BE2C (cell line): Measurements from ENCODE around the gene PHC3. TPM values are rescaled to one million over a fixed set of nuclear protein-coding genes. Genes with fewer than 3 reads are reported as not detected.

Experiments used
- DNase-seq: peaks from one replicate; pipeline ENCODE4 v3.0.0-alpha.2; 2020
- H3K27me3 ChIP-seq: fragments of 250-450 bp; sonication (Bioruptor Pico); 2 replicates; pipeline ENCODE4 v1.5.1; 2020; ENCODE audit warnings: mild to moderate bottlenecking
- H3K36me3 ChIP-seq: fragments of 250-450 bp; sonication (Bioruptor Pico); 2 replicates; pipeline ENCODE4 v1.5.1; 2020; ENCODE audit warnings: mild to moderate bottlenecking
- H3K4me1 ChIP-seq: fragments of 250-450 bp; sonication (Bioruptor Pico); 2 replicates; pipeline ENCODE4 v1.5.1; 2020
- H3K4me3 ChIP-seq: 2 replicates; pipeline ENCODE4 v1.5.1; 2011; ENCODE audit warnings: low read depth, low read length
- H3K9me3 ChIP-seq: fragments of 250-450 bp; sonication (Bioruptor Pico); 2 replicates; pipeline ENCODE4 v1.5.1; 2020
- polyA plus RNA-seq: library from polyadenylated mRNA; unstranded; fragments of >200 nt; gene quantifications from one replicate; pipeline ENCODE4 v1.2.1, GENCODE V29; 2012; ENCODE audit warnings: low read depth, missing spikeins; ENCODE audit not compliant: insufficient read length, insufficient read depth
- TF ChIP-seq, protein P1 (sequence below): IDR thresholded peaks from 2 replicates; pipeline ENCODE4 v1.5.1; 2012; ENCODE audit warnings: mild to moderate bottlenecking, low read depth, low read length

PHC3 gene, protein sequence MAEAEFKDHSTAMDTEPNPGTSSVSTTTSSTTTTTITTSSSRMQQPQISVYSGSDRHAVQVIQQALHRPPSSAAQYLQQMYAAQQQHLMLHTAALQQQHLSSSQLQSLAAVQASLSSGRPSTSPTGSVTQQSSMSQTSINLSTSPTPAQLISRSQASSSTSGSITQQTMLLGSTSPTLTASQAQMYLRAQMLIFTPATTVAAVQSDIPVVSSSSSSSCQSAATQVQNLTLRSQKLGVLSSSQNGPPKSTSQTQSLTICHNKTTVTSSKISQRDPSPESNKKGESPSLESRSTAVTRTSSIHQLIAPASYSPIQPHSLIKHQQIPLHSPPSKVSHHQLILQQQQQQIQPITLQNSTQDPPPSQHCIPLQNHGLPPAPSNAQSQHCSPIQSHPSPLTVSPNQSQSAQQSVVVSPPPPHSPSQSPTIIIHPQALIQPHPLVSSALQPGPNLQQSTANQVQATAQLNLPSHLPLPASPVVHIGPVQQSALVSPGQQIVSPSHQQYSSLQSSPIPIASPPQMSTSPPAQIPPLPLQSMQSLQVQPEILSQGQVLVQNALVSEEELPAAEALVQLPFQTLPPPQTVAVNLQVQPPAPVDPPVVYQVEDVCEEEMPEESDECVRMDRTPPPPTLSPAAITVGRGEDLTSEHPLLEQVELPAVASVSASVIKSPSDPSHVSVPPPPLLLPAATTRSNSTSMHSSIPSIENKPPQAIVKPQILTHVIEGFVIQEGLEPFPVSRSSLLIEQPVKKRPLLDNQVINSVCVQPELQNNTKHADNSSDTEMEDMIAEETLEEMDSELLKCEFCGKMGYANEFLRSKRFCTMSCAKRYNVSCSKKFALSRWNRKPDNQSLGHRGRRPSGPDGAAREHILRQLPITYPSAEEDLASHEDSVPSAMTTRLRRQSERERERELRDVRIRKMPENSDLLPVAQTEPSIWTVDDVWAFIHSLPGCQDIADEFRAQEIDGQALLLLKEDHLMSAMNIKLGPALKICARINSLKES
- 4.3 TPM for polyA plus RNA-seq

DNA sequence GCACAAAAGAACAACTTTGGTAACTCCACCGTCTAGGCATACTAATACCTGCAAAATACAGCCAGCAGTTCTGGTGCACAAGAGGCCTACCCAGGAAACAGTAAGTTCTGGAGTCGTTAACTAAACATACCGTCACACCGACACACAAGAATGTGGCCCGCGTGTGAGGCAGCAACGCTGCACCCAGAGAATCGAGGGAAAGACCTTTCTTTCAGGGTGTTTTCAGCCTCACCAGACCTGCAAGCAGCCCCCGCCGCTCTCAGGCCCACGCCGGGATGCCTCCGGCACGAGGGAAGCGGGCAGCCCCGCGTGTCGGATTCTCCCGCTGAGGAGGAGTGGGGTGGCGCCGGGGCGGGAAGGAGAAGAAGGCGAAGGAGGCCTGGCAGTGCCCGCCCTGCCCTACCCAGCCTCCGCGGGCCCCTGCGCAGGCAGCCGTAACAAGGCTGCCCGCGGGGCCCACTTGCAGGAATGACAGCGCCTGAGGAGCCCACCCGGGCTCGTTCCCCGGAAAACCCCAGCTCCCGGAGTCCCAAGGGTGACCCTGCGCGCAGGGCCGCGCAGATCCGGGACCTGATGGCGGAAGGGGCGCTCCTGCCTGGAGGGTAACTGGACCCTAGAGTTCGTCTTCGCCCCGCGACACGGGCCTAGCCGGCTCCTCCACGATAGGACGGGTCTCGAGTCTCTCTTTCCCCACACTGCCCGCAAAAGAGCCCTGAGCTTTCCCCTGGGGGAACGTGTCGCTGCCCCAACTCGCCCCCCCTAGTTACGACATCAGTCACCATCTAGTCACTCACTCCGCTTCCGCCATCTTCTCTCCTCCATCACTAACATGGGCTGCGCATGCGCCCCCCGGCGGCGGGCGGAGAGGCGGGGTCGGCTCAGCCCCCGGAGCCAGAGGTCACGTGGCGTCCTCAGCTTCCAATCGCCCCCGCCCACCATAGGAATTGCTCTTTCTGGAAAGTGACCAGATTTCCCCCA lies at the start of gene PHC3:
Gene PHC3 (minus strand): TSS at position 826 of the 978 bp plus-strand sequence. CDS start 18 bp downstream, at position 808.
- Histone ChIP-seq H3K4me1 (no peaks in the 10 kb centered on the region; the same call in 1 of the 2 replicates), H3K27me3 (no peaks in the 10 kb centered on the region), H3K4me3 (peak within 1 kb of the TSS; percentile 96), H3K36me3 (peaks cover 26% of the 10 kb centered on the region), H3K9me3 (no peaks in the 10 kb centered on the region)
- peak; percentile 96 for DNase-seq
- TF ChIP-seq, protein P1, sequence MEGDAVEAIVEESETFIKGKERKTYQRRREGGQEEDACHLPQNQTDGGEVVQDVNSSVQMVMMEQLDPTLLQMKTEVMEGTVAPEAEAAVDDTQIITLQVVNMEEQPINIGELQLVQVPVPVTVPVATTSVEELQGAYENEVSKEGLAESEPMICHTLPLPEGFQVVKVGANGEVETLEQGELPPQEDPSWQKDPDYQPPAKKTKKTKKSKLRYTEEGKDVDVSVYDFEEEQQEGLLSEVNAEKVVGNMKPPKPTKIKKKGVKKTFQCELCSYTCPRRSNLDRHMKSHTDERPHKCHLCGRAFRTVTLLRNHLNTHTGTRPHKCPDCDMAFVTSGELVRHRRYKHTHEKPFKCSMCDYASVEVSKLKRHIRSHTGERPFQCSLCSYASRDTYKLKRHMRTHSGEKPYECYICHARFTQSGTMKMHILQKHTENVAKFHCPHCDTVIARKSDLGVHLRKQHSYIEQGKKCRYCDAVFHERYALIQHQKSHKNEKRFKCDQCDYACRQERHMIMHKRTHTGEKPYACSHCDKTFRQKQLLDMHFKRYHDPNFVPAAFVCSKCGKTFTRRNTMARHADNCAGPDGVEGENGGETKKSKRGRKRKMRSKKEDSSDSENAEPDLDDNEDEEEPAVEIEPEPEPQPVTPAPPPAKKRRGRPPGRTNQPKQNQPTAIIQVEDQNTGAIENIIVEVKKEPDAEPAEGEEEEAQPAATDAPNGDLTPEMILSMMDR: no peak

DNA sequence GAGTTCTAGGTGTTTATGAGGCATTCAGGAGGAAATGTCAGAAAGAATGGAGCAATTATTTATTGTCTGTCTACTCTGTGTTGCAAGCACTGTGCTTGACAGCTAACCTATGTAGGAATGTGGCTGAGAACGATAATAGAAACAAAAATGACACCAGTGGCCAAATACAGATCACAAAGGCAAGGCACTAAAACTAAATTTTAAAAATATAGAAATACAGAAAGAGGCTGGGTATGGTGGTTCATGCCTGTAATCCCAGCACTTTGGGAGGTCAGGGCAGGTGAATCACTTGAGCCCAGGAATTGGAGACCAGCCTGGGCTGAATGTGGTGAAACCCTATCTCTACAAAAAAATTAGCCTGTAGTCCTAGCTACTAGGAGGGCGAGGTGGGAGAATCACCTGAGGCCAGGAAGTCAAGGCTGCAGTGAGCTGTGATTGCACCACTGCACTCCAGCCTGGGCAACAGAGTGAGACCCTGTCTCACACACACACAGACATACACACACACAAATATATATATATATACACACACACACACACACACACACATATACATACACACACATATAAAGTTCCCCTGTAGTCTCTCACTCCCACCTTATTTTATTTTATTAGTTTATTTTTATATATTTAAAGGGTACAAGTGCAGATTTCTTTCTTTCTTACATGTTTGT lies 46.7 kb upstream of the PHC3 start:
- Histone ChIP-seq H3K27me3 (no peaks in the 10 kb centered on the region), H3K4me1 (no peaks in the 10 kb centered on the region), H3K36me3 (no peaks in the 10 kb centered on the region), H3K4me3 (no peak overlapping the region), H3K9me3 (no peaks in the 10 kb centered on the region)
- no peak for DNase-seq
- TF ChIP-seq, protein P1: no peak

DNA sequence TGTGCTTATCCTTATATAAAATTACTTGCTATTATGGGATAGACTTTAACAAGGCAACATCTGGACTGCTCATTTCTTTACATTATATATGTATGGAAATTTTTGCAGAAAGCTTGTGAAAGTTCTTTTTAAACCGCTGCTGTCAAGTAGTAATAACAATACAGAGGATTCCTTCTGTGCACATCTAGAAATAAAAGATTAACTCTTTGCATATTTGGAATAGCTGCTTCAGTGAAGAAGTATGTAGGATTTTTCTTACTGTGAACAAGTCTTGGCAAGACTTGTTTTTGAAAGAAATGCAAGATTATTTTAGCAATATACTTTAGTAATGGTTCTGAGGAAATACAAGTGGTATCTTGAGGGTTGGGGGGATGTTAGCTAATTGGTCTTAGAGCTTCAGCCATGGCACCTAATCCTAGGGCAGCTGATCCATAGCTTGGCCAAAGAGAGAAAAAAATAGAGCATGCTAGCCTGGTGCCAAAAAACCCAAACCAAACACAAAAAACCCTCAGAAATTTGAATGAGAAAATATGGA lies 45.0 kb upstream of the PHC3 start:
- no peaks in the 10 kb centered on the region for H3K27me3 ChIP-seq
- TF ChIP-seq, protein P1: no peak
- no peaks in the 10 kb centered on the region for H3K36me3 ChIP-seq
- H3K4me3 ChIP-seq: no peak overlapping the region
- no peak for DNase-seq
- no peaks in the 10 kb centered on the region for H3K9me3 ChIP-seq
- no peaks in the 10 kb centered on the region for H3K4me1 ChIP-seq

DNA sequence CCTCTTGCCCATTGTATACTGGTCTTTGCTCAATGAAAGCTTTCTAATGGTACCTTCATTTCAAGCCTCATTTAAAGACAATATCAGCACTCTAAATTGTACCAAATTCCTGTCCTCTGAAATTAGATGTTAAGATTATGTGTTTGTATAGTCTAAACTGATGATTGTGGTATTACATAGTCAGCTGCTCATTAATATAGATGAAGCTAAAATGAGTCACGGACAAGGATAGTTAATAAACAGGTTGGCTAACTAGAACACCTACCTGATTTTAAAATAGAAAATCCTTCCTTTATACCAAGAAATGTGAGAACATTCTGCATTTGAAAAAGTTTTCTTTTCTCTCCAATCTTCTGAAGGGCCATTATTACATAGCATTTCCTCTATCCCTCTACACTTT lies 43.6 kb upstream of the PHC3 start:
- TF ChIP-seq, protein P1: no peak

More for the DNA sequence above, 43.6 kb upstream of the PHC3 start:
- Histone ChIP-seq H3K27me3 (no peaks in the 10 kb centered on the region), H3K9me3 (no peaks in the 10 kb centered on the region), H3K4me1 (no peaks in the 10 kb centered on the region), H3K36me3 (no peaks in the 10 kb centered on the region), H3K4me3 (no peak overlapping the region)
- no peak for DNase-seq
